GM23338 (cell line): ENCODE results near the gene NPL.

Experiments
- CREB1 ChIP-seq: fragments of 250-450 bp; sonication (Bioruptor Pico); IDR thresholded peaks from 2 replicates; pipeline ENCODE4 v1.5.0; 2020; ENCODE audit warnings: low read depth, mild to moderate bottlenecking, moderate library complexity
- EZH2 ChIP-seq: fragments of 200-600 bp; sonication (generic); IDR thresholded peaks from one replicate; pipeline ENCODE4 v1.8.0; 2017; ENCODE audit warnings: antibody characterized with exemption, mild to moderate bottlenecking, low read depth; ENCODE audit not compliant: unreplicated experiment
- EZH2phosphoT487 ChIP-seq: fragments of 200-600 bp; sonication (generic); IDR thresholded peaks from one replicate; pipeline ENCODE4 v1.8.1; 2018; ENCODE audit warnings: antibody characterized with exemption; ENCODE audit not compliant: unreplicated experiment
- JUNB ChIP-seq: IDR thresholded peaks from one replicate; pipeline ENCODE4 v1.6.1; 2016; ENCODE audit warnings: antibody characterized with exemption; ENCODE audit not compliant: unreplicated experiment
- POLR2AphosphoS5 ChIP-seq: IDR thresholded peaks from 2 replicates; pipeline ENCODE4 v1.6.1; 2016; ENCODE audit warnings: antibody characterized with exemption, low read depth
- TF ChIP-seq, protein P1 (sequence below), 2 experiments: fragments of 200-600 bp in 1 of 2; sonication (generic) in 1 of 2; conservative IDR thresholded peaks; 2 replicates each; pipeline versions ENCODE4 v1.5.1 to v1.6.1; 2016 to 2017; ENCODE audit warnings: antibody characterized with exemption in 2 of 2, low read depth in 2 of 2, mild to moderate bottlenecking in 2 of 2, moderate library complexity in 1 of 2

DNA sequence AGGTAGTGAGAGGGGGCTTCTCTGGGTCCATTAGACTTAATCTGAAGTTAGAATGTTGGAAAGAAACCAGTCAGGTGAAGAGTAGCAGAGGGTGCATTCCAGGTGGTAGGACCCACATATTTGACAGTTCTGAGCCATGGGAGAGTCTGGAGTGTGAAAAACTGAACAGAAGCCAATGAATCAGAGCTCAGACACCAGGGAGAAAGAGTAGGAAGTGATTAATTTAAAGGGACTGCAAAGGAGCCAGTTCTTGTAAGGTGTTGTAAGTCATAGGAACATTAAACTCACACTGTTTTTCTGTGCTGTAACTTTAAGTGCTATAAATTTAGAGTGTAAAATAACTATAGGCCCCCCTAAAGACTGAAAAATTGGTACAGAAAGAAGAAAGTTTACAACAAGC lies 43.7 kb downstream of the NPL start:
- TF ChIP-seq EZH2phosphoT487 (no peak), EZH2 (no peak), CREB1 (CRISPR knock-in tag) (no peak), POLR2AphosphoS5 (no peak), JUNB (no peak)
- TF ChIP-seq, protein P1, sequence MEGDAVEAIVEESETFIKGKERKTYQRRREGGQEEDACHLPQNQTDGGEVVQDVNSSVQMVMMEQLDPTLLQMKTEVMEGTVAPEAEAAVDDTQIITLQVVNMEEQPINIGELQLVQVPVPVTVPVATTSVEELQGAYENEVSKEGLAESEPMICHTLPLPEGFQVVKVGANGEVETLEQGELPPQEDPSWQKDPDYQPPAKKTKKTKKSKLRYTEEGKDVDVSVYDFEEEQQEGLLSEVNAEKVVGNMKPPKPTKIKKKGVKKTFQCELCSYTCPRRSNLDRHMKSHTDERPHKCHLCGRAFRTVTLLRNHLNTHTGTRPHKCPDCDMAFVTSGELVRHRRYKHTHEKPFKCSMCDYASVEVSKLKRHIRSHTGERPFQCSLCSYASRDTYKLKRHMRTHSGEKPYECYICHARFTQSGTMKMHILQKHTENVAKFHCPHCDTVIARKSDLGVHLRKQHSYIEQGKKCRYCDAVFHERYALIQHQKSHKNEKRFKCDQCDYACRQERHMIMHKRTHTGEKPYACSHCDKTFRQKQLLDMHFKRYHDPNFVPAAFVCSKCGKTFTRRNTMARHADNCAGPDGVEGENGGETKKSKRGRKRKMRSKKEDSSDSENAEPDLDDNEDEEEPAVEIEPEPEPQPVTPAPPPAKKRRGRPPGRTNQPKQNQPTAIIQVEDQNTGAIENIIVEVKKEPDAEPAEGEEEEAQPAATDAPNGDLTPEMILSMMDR (conservative IDR thresholded peaks at IDR 0.05; ENCODE audit: low read depth in 2 of 2), result no peak
